Measurements from ENCODE around the gene FBXL17.

GRCh38 chr5:107985144-107985543 lies 396.8 kb downstream of the FBXL17 start:
- TF ChIP-seq CTCF (conservative IDR thresholded peaks at IDR 0.05; ENCODE audit: low read length) = no peak
- no peak for TF ChIP-seq EZH2phosphoT487 (IDR thresholded peaks at IDR 0.05; ENCODE audit: borderline replicate concordance)
